HG03045 (cell line): ENCODE data around the gene ARHGAP33.

Experiments
- ATAC-seq: cut with Tn5 transposase; IDR thresholded peaks from one replicate; pipeline ENCODE4 v1.9.1; 2021; ENCODE audit warnings: mild to moderate bottlenecking, moderate library complexity; ENCODE audit not compliant: unreplicated experiment

The ARHGAP33 gene

DNA sequence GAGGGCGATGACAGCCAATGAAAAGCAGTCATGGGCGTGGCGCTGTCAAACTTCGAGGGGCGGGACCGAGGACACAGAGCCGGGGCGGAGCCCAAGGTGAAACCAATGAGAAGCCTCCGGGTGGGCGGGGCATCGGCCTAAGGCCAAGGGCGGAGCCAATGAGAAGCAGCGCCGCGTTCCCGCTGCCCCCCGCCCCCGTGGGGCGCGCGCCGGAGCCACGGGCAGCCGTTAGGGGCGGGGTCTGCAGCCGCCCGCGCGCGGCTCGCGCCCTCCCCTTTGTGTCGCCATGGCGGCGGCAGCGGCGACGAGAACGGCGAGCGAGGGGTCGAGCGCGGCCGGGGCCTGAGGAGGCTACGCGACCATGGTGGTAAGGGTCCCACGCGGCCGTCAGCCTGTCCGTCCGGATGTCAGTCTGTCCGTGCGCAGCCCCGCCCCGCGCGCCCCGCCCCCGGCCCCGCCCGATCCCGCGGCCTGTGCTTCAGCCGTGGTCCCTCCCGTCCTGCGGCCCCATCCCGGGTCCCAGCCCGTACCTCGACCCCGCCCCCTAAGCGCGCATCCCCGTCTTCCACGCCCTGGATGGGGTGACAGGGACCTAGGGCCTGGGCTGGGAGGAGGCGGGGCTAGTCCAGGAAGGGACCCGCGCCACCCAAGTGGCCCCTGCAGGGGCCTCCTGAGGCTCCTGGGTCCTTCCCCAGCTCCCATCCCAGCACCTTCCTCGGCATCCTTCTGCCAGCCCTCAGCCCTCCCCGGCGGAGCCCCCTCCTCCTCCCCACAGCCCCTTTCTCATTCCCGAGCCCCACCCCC is at the start of gene ARHGAP33:
ARHGAP33 (plus strand) TSS at position 267 of the 804 bp plus-strand sequence; CDS start at position 362, 95 bp downstream.
- ATAC-seq: peak; percentile 92

DNA sequence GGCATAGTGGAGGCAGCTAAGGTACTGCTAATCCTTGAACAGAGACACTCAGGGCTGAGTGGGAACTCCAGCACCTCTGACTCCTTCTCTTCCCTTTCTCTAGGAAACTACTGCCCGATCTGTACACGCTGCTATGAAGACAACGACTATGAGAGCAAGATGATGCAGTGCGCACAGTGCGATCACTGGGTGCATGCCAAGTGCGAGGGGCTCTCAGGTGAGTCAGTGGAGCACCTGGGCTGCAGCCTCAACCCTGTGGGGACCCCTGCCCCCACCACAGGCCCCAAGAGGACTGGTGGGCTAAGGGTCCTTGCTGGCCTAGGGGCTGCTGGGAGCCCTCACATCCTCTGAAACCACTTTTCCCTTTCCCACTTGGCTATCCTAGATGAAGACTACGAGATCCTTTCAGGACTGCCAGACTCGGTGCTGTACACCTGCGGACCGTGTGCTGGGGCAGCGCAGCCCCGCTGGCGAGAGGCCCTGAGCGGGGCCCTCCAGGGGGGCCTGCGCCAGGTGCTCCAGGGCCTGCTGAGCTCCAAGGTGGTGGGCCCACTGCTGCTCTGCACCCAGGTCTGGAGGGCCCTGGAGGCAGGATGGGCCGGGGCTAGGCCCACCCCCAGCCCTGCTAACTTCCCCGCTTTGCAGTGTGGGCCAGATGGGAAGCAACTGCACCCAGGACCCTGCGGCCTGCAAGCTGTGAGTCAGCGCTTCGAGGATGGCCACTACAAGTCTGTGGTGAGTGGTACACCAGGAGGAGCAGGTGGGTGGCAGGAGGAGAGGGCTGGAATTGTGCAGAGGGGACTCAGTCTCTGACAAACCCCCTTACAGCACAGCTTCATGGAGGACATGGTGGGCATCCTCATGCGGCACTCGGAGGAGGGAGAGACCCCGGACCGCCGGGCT is 48.1 kb upstream of the ARHGAP33 start:
- ATAC-seq: no peak

DNA sequence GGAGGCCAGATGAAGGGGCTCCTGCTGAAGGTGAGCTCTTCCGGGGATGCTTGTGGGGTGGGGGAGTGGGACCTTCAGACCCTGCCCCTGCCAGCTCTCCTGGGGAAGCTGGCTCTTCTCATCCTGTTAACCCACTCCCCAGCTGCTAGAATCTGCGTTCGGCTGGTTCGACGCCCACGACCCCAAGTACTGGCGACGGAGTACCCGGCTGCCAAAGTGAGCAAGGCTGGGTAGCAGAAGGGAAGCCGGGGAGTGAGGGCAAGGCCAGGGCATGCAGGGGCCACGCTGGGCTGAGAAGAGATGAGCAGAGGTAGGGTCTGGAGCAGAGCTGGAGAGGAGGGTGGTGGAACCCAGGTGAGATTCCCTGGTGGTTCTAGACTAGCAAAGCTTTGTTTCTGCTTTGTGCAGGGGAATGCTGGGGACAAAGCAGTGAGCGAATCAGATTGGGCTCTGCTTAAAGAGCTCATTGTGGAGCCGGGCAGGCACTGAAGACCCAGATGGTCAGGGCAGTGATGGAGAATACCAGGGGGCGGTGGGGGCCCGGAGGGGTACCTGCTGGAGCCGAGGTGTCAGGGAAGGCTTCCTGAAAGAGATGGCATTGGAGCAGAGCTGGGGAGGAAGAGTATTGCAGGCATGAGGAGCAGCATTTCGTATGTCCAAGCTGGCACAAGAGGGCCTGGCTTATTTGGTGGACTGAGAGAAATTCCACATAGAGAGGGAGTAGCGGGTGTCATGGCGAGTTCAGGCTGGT is 47.2 kb upstream of the ARHGAP33 start:
- ATAC-seq: no peak

GRCh38 chr19:35729021-35729420 is 46.3 kb upstream of the ARHGAP33 start:
- ATAC-seq: no peak

GRCh38 chr19:35729763-35730162 is 45.6 kb upstream of the ARHGAP33 start:
- no peak for ATAC-seq

- ATAC-seq: no peak
Measured at GRCh38 chr19:35730326-35730725, 45.0 kb upstream of the ARHGAP33 start.

DNA sequence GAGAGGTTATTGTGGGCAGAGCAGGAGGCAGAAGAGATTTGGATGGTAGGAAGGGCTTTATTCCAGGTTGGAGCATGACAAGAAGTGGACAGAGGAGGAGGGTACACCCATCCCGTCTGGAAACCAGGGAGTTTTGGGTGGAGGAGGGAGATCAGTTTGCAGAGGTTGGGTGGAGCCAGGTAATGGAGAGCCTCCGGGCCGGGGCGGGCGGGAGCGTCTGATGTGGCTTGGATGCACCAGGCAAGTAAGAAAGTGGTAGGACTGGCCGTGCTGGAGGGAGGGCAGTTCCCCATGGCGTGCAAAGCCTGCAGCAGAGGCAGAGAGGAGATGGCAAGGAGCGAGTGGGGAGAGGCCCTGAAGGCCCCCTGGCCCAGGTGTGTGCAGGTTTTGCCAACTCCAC is 44.0 kb upstream of the ARHGAP33 start:
- ATAC-seq: no peak

DNA sequence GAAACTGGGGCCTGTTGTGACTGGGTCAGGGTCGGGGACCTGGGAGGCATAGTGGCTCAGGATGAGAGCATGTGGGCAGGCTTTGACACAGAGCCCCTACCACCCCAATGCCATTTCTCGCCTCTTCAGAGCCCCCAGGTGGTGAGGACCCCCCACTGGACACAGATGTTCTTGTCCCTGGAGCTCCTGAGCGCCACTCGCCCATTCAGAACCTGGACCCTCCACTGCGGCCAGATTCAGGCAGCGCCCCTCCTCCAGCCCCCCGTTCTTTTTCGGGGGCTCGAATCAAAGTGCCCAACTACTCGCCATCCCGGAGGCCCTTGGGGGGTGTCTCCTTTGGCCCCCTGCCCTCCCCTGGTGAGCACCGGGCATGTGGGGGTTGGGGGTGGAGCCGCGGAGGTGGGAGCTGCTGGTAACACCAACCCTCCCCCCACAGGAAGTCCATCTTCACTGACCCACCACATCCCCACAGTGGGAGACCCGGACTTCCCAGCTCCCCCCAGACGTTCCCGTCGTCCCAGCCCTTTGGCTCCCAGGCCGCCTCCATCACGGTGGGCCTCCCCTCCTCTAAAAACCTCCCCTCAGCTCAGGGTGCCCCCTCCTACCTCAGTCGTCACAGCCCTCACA is 43.5 kb upstream of the ARHGAP33 start:
- ATAC-seq: no peak

DNA sequence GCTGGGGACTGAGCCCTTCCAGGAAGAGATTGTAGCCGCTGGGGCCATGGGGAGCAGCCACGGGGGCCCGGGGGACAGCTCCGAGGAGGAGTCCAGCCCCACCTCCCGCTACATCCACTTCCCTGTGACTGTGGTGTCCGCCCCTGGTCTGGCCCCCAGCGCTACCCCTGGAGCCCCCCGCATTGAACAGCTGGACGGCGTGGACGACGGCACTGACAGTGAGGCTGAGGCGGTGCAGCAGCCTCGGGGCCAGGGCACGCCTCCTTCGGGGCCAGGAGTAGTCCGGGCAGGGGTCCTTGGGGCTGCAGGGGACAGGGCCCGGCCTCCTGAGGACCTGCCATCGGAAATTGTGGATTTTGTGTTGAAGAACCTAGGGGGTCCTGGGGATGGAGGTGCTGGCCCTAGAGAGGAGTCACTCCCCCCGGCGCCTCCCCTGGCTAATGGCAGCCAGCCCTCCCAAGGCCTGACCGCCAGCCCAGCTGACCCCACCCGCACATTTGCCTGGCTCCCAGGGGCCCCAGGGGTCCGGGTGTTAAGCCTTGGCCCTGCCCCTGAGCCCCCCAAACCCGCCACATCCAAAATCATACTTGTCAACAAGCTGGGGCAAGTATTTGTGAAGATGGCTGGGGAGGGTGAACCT is 42.7 kb upstream of the ARHGAP33 start:
- ATAC-seq: no peak

GRCh38 chr19:35733180-35734125 is 41.9 kb upstream of the ARHGAP33 start:
- no peak for ATAC-seq

DNA sequence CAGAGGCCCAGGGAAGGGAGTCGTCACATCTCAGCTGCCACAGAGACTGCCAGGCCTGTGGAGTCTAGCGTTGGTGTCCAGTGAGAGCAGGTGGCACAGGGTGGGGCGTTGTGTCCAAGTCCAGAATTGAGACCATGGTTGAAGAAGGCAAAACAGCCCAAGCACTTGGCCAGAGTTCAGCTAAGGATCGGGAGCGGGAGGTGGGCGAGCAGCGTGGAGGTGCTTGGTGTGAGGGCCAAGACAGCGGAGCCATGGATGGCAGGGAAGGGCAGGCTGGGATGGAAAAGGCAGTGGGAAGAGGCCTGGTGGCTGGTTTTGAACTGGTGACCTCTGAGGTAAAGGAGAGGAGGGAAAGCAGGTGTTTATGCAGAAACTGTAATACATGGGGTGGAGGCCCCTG is 41.1 kb upstream of the ARHGAP33 start:
- ATAC-seq: no peak

GRCh38 chr19:35734889-35735288 is 40.5 kb upstream of the ARHGAP33 start:
- ATAC-seq: no peak

DNA sequence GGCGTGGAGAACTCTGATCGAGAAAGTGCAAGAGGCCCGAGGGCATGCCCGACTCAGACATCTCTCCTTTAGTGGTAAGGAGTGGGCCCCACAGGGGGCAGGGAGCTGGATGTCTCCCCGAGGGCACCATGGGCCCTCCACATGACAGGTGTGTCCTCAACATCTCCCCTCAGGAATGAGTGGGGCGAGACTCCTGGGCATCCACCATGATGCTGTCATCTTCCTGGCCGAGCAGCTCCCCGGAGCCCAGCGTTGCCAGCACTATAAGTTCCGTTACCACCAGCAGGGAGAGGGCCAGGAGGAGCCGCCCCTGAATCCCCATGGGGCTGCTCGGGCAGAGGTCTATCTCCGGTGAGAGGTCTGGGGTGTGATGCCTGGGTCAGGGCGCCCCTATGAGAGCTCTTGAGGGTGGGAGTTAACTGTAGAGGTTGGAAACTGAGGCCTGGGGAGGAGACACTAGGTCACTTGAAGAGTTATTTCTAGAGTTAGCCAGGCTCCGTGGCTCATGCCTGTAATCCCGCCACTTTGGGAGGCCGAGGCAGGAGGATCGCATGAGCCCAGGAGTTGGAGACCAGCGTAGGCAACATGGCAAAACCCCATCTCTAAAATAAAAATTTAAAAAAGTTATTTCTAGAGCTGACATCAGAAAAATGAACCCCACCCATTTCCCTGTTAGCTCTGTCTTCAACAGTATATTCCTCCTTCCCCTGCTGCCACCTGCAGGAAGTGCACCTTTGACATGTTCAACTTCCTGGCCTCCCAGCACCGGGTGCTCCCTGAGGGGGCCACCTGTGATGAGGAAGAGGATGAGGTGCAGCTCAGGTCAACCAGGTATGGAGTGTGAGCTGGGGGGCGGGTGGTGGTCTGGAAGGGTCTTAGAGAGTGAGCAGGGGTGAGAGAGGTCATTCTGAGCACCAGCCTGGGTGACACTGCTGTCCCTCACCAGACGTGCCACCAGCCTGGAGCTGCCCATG is 38.2 kb upstream of the ARHGAP33 start:
- ATAC-seq: no peak

DNA sequence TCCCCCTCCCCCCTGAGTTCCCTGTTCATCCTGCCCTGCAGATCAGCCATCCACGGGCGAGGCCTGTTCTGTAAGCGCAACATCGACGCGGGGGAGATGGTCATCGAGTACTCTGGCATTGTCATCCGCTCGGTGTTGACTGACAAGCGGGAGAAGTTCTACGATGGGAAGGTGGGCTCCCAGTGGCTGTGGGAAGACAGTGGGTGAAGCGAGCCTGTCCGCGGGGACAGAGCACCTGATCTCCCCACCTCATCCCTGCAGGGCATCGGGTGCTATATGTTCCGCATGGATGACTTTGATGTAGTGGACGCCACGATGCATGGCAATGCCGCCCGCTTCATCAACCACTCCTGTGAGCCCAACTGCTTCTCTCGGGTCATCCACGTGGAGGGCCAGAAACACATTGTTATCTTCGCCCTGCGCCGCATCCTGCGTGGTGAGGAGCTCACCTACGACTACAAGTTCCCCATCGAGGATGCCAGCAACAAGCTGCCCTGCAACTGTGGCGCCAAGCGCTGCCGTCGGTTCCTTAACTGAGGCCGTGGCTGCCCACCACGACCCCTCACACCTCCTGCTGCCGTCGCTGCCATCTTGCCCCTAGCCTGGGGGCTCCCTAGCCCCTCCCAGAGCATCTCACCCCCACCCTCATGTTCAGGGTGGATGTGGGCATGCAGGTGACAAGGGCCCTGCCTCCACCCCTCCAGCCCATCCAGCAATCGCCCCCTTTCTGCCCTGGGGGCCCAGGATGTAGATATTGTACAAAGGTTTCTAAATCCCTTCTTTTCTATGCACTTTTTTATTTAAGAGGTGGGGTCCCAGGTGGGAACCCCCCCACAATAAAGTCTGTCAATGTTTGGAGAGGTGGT is 37.1 kb upstream of the ARHGAP33 start:
- ATAC-seq: no peak

- ATAC-seq: no peak
Measured at GRCh38 chr19:35738887-35739229, 36.5 kb upstream of the ARHGAP33 start.

GRCh38 chr19:35739275-35740107 is 35.9 kb upstream of the ARHGAP33 start:
- ATAC-seq: no peak
